GM18858 (cell line): Measurements from ENCODE around the gene PPP1R9A.

Source experiments
- ATAC-seq: cut with Tn5 transposase; IDR thresholded peaks from one replicate; pipeline ENCODE4 v1.9.1; 2021; ENCODE audit not compliant: unreplicated experiment

Gene PPP1R9A

GRCh38 chr7:94907026-94907810, at the start of gene PPP1R9A:
TSS of gene PPP1R9A (plus strand) at chr7:94907594. CDS start at chr7:94910114, 2,520 bp downstream.
- no peak for ATAC-seq

- ATAC-seq, result no peak
Observed at GRCh38 chr7:94871132-94871531, 36.3 kb upstream of the PPP1R9A start.

- ATAC-seq, result no peak
Observed at GRCh38 chr7:94873239-94873638, 34.2 kb upstream of the PPP1R9A start.

GRCh38 chr7:94874036-94874785, 33.2 kb upstream of the PPP1R9A start:
- no peak for ATAC-seq

- ATAC-seq, result no peak
Observed at GRCh38 chr7:94875201-94875600, 32.2 kb upstream of the PPP1R9A start.

- ATAC-seq, result no peak
Observed at GRCh38 chr7:94877731-94878670, 29.4 kb upstream of the PPP1R9A start.

- no peak for ATAC-seq
Observed at GRCh38 chr7:94882891-94883290, 24.5 kb upstream of the PPP1R9A start.

- no peak for ATAC-seq
Observed at GRCh38 chr7:94883616-94884015, 23.8 kb upstream of the PPP1R9A start.

GRCh38 chr7:94888551-94888950, 18.8 kb upstream of the PPP1R9A start:
- no peak for ATAC-seq

- no peak for ATAC-seq
Observed at GRCh38 chr7:94888995-94889523, 18.3 kb upstream of the PPP1R9A start.

- ATAC-seq, result no peak
Observed at GRCh38 chr7:94890216-94890615, 17.2 kb upstream of the PPP1R9A start.

GRCh38 chr7:94893661-94894060, 13.7 kb upstream of the PPP1R9A start:
- no peak for ATAC-seq

- ATAC-seq, result no peak
Observed at GRCh38 chr7:94897541-94897940, 9.9 kb upstream of the PPP1R9A start.

GRCh38 chr7:94898340-94898739, 9.1 kb upstream of the PPP1R9A start:
- ATAC-seq, result no peak

- ATAC-seq, result no peak
Observed at GRCh38 chr7:94901981-94902380, 5.4 kb upstream of the PPP1R9A start.

- no peak for ATAC-seq
Observed at GRCh38 chr7:94903971-94904370, 3.4 kb upstream of the PPP1R9A start.

GRCh38 chr7:94904982-94905381, 2.4 kb upstream of the PPP1R9A start:
- ATAC-seq, result no peak

GRCh38 chr7:94906065-94906851, 1.1 kb upstream of the PPP1R9A start:
- no peak for ATAC-seq

GRCh38 chr7:94907811-94908322, 473 bp downstream of the PPP1R9A start:
- no peak for ATAC-seq
